Karpas-422 (cell line): ENCODE results near the gene SUSD3. TPM values are rescaled to one million over a fixed set of nuclear protein-coding genes. Genes with fewer than 3 reads are reported as not detected.

Experiments
- DNase-seq: peaks from one replicate; pipeline ENCODE4 v3.0.0-alpha.2; 2015
- H2AFZ ChIP-seq: fragments of 200-600 bp; sonication (generic); 2 replicates; pipeline ENCODE4 v1.6.1; 2014; ENCODE audit warnings: antibody characterized with exemption, low read length, mixed read lengths
- H3K27ac ChIP-seq: fragments of 200-600 bp; sonication (generic); 2 replicates; pipeline ENCODE4 v1.5.1; 2014; ENCODE audit warnings: mild to moderate bottlenecking, low read length, moderate library complexity
- H3K27me3 ChIP-seq: fragments of 200-600 bp; sonication (generic); 2 replicates; pipeline ENCODE4 v1.6.1; 2014; ENCODE audit warnings: low read length, mixed read lengths
- H3K36me3 ChIP-seq: fragments of 200-600 bp; sonication (generic); 2 replicates; pipeline ENCODE4 v1.6.1; 2014; ENCODE audit warnings: low read length, mixed read lengths; ENCODE audit not compliant: insufficient read depth
- H3K4me1 ChIP-seq: fragments of 200-600 bp; sonication (generic); 2 replicates; pipeline ENCODE4 v1.6.1; 2014; ENCODE audit warnings: mild to moderate bottlenecking, low read length, mixed read lengths
- H3K4me2 ChIP-seq: fragments of 200-600 bp; sonication (generic); 2 replicates; pipeline ENCODE4 v1.6.1; 2014; ENCODE audit warnings: low read length, low read depth, mild to moderate bottlenecking; ENCODE audit not compliant: poor library complexity, severe bottlenecking
- H3K4me3 ChIP-seq: fragments of 200-600 bp; sonication (generic); 2 replicates; pipeline ENCODE4 v1.5.1; 2014; ENCODE audit warnings: mild to moderate bottlenecking, antibody characterized with exemption, low read length, mixed read lengths
- H3K79me2 ChIP-seq: fragments of 200-600 bp; sonication (generic); 2 replicates; pipeline ENCODE4 v1.6.1; 2014; ENCODE audit warnings: mild to moderate bottlenecking, low read length, mixed read lengths
- H3K9ac ChIP-seq: fragments of 200-600 bp; sonication (generic); 2 replicates; pipeline ENCODE4 v1.6.0; 2014; ENCODE audit warnings: low read length
- H3K9me2 ChIP-seq: fragments of 200-600 bp; sonication (generic), shearing (Covaris generic); replicated peaks from 2 replicates; pipeline ENCODE4 v1.6.0; 2014; ENCODE audit warnings: mild to moderate bottlenecking, low read length, moderate library complexity; ENCODE audit not compliant: insufficient read depth
- H3K9me3 ChIP-seq: fragments of 300-700, 200-600 bp; sonication (generic); 2 replicates; pipeline ENCODE4 v1.6.1; 2014; ENCODE audit warnings: low read length, mixed read lengths
- H4K20me1 ChIP-seq: fragments of 200-600 bp; sonication (generic); 2 replicates; pipeline ENCODE4 v1.6.1; 2014; ENCODE audit warnings: mild to moderate bottlenecking, antibody characterized with exemption, low read length, low read depth; ENCODE audit not compliant: insufficient read depth
- total RNA-seq: library from RNA; depleted of rRNA; stranded (reverse); fragments of >200 nt; shearing (Covaris generic); gene quantifications from 2 replicates; pipeline ENCODE4 v1.2.3, GENCODE V29; 2014; ENCODE audit warnings: low replicate concordance

SUSD3 gene
- total RNA-seq, 1 experiment from 2014 or later, result 6.2 TPM

GRCh38 chr9:93087971-93088655, 29.6 kb downstream of the SUSD3 start:
- H2AFZ ChIP-seq, result no peak overlapping the region
- H3K27ac ChIP-seq, result no peak overlapping the region
- no peak overlapping the region for H3K4me3 ChIP-seq
- H3K9ac ChIP-seq, result no peak overlapping the region
- H4K20me1 ChIP-seq, result no peaks in the 10 kb centered on the region
- H3K9me2 ChIP-seq, result no peaks in the 10 kb centered on the region
- H3K9me3 ChIP-seq, result no peaks in the 10 kb centered on the region
- no peak for DNase-seq
- H3K27me3 ChIP-seq, result no peaks in the 10 kb centered on the region
- no peak overlapping the region for H3K4me2 ChIP-seq
- H3K4me1 ChIP-seq, result peaks cover under 1% of the 10 kb centered on the region; the same call in 1 of the 2 replicates
- H3K79me2 ChIP-seq, result no peaks in the 10 kb centered on the region
- H3K36me3 ChIP-seq, result no peaks in the 10 kb centered on the region

GRCh38 chr9:93088656-93089015, 30.1 kb downstream of the SUSD3 start:
- DNase-seq, result no peak
- Histone ChIP-seq H3K27ac (no peak overlapping the region), H2AFZ (no peak overlapping the region), H3K4me1 (peaks cover 6% of the 10 kb centered on the region), H3K27me3 (no peaks in the 10 kb centered on the region), H3K9ac (no peak overlapping the region), H4K20me1 (no peaks in the 10 kb centered on the region), H3K9me2 (no peaks in the 10 kb centered on the region), H3K36me3 (no peaks in the 10 kb centered on the region), H3K9me3 (no peaks in the 10 kb centered on the region), H3K4me2 (no peak overlapping the region), H3K4me3 (no peak overlapping the region), H3K79me2 (no peaks in the 10 kb centered on the region)

GRCh38 chr9:93089024-93089423, 30.5 kb downstream of the SUSD3 start:
- Histone ChIP-seq H3K4me3 (no peak overlapping the region), H3K79me2 (no peaks in the 10 kb centered on the region), H3K9me2 (no peaks in the 10 kb centered on the region), H4K20me1 (no peaks in the 10 kb centered on the region), H3K27ac (no peak overlapping the region), H3K4me1 (peaks cover 10% of the 10 kb centered on the region), H2AFZ (no peak overlapping the region), H3K9me3 (no peaks in the 10 kb centered on the region), H3K36me3 (no peaks in the 10 kb centered on the region), H3K9ac (no peak overlapping the region), H3K27me3 (no peaks in the 10 kb centered on the region), H3K4me2 (no peak overlapping the region)
- DNase-seq, result no peak

- H2AFZ ChIP-seq, result no peak overlapping the region
- no peaks in the 10 kb centered on the region for H3K36me3 ChIP-seq
- no peak overlapping the region for H3K4me2 ChIP-seq
- no peak overlapping the region for H3K4me3 ChIP-seq
- no peaks in the 10 kb centered on the region for H3K9me3 ChIP-seq
- H3K27me3 ChIP-seq, result no peaks in the 10 kb centered on the region
- H3K9me2 ChIP-seq, result no peaks in the 10 kb centered on the region
- H3K4me1 ChIP-seq, result peaks cover 15% of the 10 kb centered on the region
- H3K79me2 ChIP-seq, result no peaks in the 10 kb centered on the region
- H4K20me1 ChIP-seq, result no peaks in the 10 kb centered on the region
- DNase-seq, result no peak
- H3K27ac ChIP-seq, result no peak overlapping the region
- H3K9ac ChIP-seq, result no peak overlapping the region
Observed at GRCh38 chr9:93089481-93089991, 31.0 kb downstream of the SUSD3 start.

- Histone ChIP-seq H4K20me1 (no peaks in the 10 kb centered on the region), H3K27me3 (no peaks in the 10 kb centered on the region), H3K36me3 (no peaks in the 10 kb centered on the region), H3K9me3 (no peaks in the 10 kb centered on the region), H2AFZ (no peak overlapping the region), H3K27ac (no peak overlapping the region), H3K4me1 (peaks cover 21% of the 10 kb centered on the region), H3K4me2 (no peak overlapping the region), H3K9ac (no peak overlapping the region), H3K79me2 (no peaks in the 10 kb centered on the region), H3K9me2 (no peaks in the 10 kb centered on the region), H3K4me3 (no peak overlapping the region)
- DNase-seq, result no peak
Observed at GRCh38 chr9:93090091-93090655, 31.7 kb downstream of the SUSD3 start.

GRCh38 chr9:93091056-93091452, 32.6 kb downstream of the SUSD3 start:
- no peak overlapping the region for H3K9ac ChIP-seq

GRCh38 chr9:93091453-93092081, 33.1 kb downstream of the SUSD3 start:
- H3K9me2 ChIP-seq, result no peaks in the 10 kb centered on the region
- H2AFZ ChIP-seq, result no peak overlapping the region
- H3K27me3 ChIP-seq, result no peaks in the 10 kb centered on the region
- no peak overlapping the region for H3K4me3 ChIP-seq
- H3K79me2 ChIP-seq, result no peaks in the 10 kb centered on the region
- peaks cover 24% of the 10 kb centered on the region for H3K4me1 ChIP-seq
- no peak overlapping the region for H3K9ac ChIP-seq
- no peak for DNase-seq
- no peak overlapping the region for H3K27ac ChIP-seq
- H3K4me2 ChIP-seq, result no peak overlapping the region
- H3K9me3 ChIP-seq, result no peaks in the 10 kb centered on the region
- H3K36me3 ChIP-seq, result no peaks in the 10 kb centered on the region
- no peaks in the 10 kb centered on the region for H4K20me1 ChIP-seq

More at GRCh38 chr9:93091056-93091452, 32.6 kb downstream of the SUSD3 start:
- Histone ChIP-seq H3K4me2 (no peak overlapping the region), H2AFZ (no peak overlapping the region), H3K4me1 (peaks cover 22% of the 10 kb centered on the region), H4K20me1 (no peaks in the 10 kb centered on the region), H3K9me2 (no peaks in the 10 kb centered on the region), H3K79me2 (no peaks in the 10 kb centered on the region), H3K36me3 (no peaks in the 10 kb centered on the region), H3K27ac (no peak overlapping the region), H3K4me3 (no peak overlapping the region), H3K27me3 (no peaks in the 10 kb centered on the region), H3K9me3 (no peaks in the 10 kb centered on the region)
- DNase-seq, result no peak

GRCh38 chr9:93092251-93092991, 33.9 kb downstream of the SUSD3 start:
- Histone ChIP-seq H4K20me1 (peaks cover 1% of the 10 kb centered on the region; the same call in 1 of the 2 replicates), H3K4me1 (peaks cover 32% of the 10 kb centered on the region), H3K27me3 (no peaks in the 10 kb centered on the region), H3K9ac (no peak overlapping the region), H3K36me3 (no peaks in the 10 kb centered on the region), H3K79me2 (no peaks in the 10 kb centered on the region), H3K9me3 (no peaks in the 10 kb centered on the region), H3K4me2 (no peak overlapping the region), H3K4me3 (no peak overlapping the region), H2AFZ (no peak overlapping the region), H3K9me2 (no peaks in the 10 kb centered on the region), H3K27ac (no peak overlapping the region)
- no peak for DNase-seq
